Spinal cord (tissue), 10 donors: Measurements from ENCODE around the gene CYREN. TPM values are rescaled to one million over a fixed set of nuclear protein-coding genes. Genes with fewer than 3 reads are reported as not detected.

ENCODE experiments used
- DNase-seq, 6 donors: peaks; one replicate each; pipeline versions ENCODE4 v3.0.0 to v3.0.0-alpha.2; 2013 to 2015; ENCODE audit warnings: low spot score in 6 of 6, low read depth in 4 of 6
- H3K27ac ChIP-seq: one replicate; pipeline ENCODE4 v1.5.1; 2013; ENCODE audit warnings: low read depth, low read length, control low read depth
- H3K27me3 ChIP-seq: one replicate; pipeline ENCODE4 v1.6.1; 2013; ENCODE audit warnings: low read length; ENCODE audit not compliant: control insufficient read depth, insufficient read depth
- H3K36me3 ChIP-seq: one replicate; pipeline ENCODE4 v1.6.1; 2013; ENCODE audit warnings: low read length; ENCODE audit not compliant: control insufficient read depth, insufficient read depth
- H3K4me1 ChIP-seq: one replicate; pipeline ENCODE4 v1.6.1; 2013; ENCODE audit warnings: low read length; ENCODE audit not compliant: control insufficient read depth, insufficient read depth
- H3K4me3 ChIP-seq: one replicate; pipeline ENCODE4 v1.5.1; 2013; ENCODE audit warnings: low read depth, low read length, control low read depth
- H3K9me3 ChIP-seq: one replicate; pipeline ENCODE4 v1.6.1; 2013; ENCODE audit warnings: low read length; ENCODE audit not compliant: control insufficient read depth, insufficient read depth
- WGBS: methylation state at CpG from one replicate; pipeline ENCODE4 v1.1.5; 2013; ENCODE audit warnings: missing lambda C conversion rate; ENCODE audit not compliant: insufficient coverage; 5-methylcytosine and 5-hydroxymethylcytosine counted together
- polyA plus RNA-seq, 2 donors: library from polyadenylated mRNA; unstranded; fragments of 120-200 nt; gene quantifications; one replicate each; pipeline ENCODE4 v1.2.1, GENCODE V29; 2013; ENCODE audit not compliant: insufficient read length in 2 of 2
- total RNA-seq, 2 donors: library from RNA; depleted of rRNA in 1 of 2; stranded (reverse); fragments of 120-200 nt in 1 of 2; fragments of >200 nt in 1 of 2; gene quantifications; one replicate each; pipeline versions ENCODE4 v1.2.3 to v1.2.4, GENCODE V29; 2013 to 2014
- donor health status: healthy.

The CYREN gene
- total and polyA plus RNA-seq, 4 donors, result 23.7 to 51.8 (median 29.3) TPM

DNA sequence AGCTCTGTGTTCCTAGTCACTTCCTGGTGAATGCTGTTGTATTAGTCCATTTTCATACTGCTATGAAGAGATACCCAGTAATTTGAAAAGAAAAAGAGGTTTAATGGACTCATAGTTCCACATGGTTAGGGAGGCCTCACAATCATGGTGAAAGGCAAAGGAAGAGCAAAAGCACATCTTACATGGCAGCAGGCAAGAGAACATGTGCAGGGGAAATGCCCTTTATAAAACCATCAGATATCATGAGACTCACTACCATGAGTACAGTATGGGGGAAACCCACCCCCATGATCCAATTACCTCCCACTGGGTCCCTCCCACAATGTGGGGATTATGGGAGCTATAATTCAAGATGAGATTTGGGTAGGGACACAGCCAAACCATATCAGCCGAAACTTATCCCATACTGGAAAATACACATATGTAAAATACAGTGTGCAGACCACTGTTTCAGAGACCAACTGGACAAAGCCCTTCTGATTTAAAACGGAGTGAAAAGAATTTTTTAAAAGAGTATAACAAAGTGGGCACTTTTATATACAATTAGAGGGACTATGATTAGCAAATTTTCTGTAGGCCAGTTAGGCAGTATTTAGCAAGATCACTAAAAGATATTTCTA lies 8.0 kb downstream of the CYREN start:
- Histone ChIP-seq H3K4me3 (no peak overlapping the region), H3K36me3 (peaks cover 36% of the 10 kb centered on the region), H3K4me1 (peaks cover 16% of the 10 kb centered on the region), H3K9me3 (no peaks in the 10 kb centered on the region), H3K27ac (no peak overlapping the region), H3K27me3 (no peaks in the 10 kb centered on the region)
- no CpG with 5 or more reads among the region's 2 CpGs for WGBS
- no peak for DNase-seq

DNA sequence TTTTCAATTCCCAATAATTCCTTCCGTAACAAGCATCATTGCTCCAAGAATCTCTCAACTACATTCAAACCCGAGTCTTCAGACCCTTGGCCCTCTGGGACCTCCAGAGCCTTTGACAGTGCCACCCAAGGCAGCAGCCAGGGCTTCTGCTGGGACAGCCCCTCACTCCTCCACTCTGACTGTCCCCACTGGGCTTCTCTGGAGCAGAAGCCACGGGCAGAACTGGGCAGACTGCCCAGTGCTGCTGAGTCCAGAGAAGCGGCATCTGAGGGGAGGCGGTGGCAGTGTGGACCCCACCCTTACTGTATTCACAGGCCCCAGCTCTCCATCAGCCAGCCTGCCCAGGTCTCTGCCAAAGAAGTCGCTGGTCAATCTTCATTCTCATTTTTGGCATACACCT lies 8.8 kb downstream of the CYREN start:
- 83% methylated on average over 6 of the region's 6 CpGs for WGBS
- no peak for DNase-seq
- H3K4me3 ChIP-seq, result no peak overlapping the region
- no peaks in the 10 kb centered on the region for H3K27me3 ChIP-seq
- H3K4me1 ChIP-seq, result peaks cover 16% of the 10 kb centered on the region
- peaks cover 27% of the 10 kb centered on the region for H3K36me3 ChIP-seq
- no peaks in the 10 kb centered on the region for H3K9me3 ChIP-seq
- H3K27ac ChIP-seq, result no peak overlapping the region

DNA sequence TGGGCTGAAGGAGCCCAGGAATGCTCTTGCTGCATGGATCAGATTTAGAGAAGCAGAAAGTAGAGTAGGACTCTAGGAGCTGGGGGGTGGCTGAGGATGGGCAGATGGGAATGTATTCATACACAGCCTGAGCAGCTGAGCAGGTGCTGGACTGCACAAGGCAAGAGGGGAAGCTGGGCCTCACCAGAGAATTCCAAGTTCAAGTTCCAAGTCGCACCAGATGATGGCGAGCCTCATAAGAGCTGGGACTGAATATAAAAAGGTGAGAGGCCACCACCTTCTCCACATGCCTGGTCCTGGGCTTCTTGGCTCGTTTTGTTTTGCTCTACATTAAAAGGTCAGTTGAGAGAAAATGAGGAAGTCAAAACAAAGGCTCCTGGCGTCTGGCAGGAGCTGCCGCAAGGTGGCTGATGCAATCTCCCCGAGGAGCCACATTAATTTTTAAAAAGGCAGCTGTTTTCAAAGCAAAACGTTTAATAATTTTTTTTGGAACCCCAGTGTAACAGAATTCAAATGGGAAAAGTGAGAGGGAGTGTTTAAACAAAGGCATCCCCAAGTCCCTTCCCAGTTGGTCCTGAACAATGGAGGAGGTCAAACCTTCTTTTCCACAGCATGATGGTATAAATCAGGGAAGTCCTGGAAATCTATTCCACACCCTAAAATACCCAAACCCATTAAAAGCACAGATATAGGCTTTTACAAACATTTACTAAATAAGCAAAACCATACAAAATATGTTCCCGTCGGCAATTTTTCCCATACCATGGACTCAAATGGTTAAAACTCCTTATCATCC lies 9.5 kb downstream of the CYREN start:
- no peaks in the 10 kb centered on the region for H3K9me3 ChIP-seq
- peaks cover 21% of the 10 kb centered on the region for H3K36me3 ChIP-seq
- peaks cover 16% of the 10 kb centered on the region for H3K4me1 ChIP-seq
- DNase-seq, result peak in 1 of 6 donors; percentile 30
- H3K4me3 ChIP-seq, result no peak overlapping the region
- WGBS, result 84% methylated on average over 5 of the region's 9 CpGs
- no peak overlapping the region for H3K27ac ChIP-seq
- no peaks in the 10 kb centered on the region for H3K27me3 ChIP-seq

DNA sequence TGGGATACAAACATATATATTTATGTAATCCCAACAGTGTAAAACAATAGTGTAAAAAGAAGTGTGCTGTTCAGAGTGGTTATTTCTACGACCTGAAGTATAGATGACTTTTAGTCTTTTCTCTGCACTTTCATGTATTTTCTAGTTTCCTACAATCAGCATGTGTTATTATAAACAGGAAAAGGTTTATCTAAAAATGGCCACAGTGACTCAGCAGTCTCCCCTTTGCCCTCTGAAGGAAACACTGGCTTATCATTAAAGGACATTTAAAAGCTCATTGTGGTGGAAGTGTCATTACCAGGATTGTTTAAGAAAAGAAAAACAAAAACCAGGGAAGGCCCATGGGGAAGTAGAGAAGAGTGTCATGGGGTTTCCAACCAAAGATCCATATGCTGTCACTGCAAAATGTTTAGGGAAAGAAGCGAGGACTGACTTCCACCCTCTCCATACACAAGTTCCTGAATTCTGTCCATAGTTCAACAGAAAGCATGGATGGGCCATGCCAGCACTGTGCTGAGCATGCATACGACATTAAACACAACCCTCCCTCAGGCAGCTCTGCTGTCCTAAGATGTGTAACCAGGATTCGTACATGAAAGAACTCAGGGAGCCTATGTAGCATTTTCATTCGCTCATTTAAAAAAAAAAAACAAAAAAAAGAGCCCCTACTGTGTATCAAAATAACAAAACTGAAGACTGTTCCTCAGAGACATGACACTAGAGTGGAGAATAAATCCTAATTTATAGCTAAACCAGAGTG lies 10.2 kb downstream of the CYREN start:
- Histone ChIP-seq H3K4me3 (no peak overlapping the region), H3K27ac (no peak overlapping the region), H3K9me3 (peaks cover 3% of the 10 kb centered on the region), H3K4me1 (peaks cover 16% of the 10 kb centered on the region), H3K36me3 (peaks cover 17% of the 10 kb centered on the region), H3K27me3 (no peaks in the 10 kb centered on the region)
- no peak for DNase-seq
- 100% methylated on average over 1 of the region's 5 CpGs for WGBS

DNA sequence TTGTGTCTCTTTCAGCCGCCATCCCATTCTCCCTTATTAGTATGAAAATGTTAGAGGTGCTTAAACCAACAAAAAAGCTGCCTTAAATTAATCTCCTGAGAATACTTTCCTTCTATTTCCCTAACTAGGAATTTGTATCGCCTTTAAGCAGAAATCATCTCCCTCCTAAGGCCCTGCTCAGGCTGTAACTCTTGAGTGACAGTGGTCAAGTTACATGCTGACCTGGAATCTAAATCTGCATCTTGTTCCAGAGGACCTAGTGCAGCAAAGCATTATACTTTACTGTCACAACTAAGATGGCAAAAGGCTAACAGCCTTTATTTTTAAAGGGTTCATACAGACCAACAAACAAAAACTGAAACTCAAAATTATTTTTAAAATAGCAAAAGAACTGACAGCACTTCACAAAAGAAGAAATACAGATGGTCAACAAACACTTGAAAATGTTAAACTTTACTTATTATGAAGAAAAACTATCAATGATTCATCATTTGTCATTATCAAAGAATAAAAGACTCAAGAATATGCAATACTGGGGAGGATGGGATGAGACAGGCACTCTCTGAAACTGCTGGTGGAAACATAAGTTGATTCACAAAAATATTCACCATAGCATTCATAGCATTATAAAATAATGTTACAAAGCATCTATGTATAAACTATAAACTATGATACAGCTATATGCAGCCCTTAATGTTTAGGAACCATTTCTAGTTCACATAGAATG lies 11.0 kb downstream of the CYREN start:
- no peaks in the 10 kb centered on the region for H3K27me3 ChIP-seq
- H3K4me3 ChIP-seq, result no peak overlapping the region
- WGBS, result 90% methylated on average over 1 of the region's 2 CpGs
- H3K36me3 ChIP-seq, result peaks cover 12% of the 10 kb centered on the region
- H3K27ac ChIP-seq, result no peak overlapping the region
- no peak for DNase-seq
- H3K4me1 ChIP-seq, result peaks cover 14% of the 10 kb centered on the region
- peaks cover 6% of the 10 kb centered on the region for H3K9me3 ChIP-seq

DNA sequence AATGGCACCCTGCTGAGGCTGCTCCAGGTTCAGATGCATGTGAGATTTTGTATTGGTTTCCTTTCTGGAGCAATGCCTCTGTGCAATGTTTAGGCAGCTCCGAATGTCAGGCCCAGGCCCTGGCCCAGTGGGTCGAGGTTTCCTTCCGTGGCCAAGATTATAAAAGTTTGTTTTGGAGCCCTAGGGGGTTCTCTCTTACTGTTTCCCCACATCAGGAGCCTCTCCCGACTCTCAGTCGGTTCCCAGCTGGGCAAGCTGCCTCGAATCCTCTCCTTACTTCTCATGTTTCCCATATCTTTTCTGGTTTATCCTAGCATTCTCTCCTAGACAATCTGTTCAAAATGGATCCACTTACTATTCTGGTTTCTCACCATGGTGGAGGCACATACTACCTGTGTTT lies 11.6 kb downstream of the CYREN start:
- WGBS, result 82% methylated on average over 4 of the region's 6 CpGs
- no peak for DNase-seq
- Histone ChIP-seq H3K27me3 (no peaks in the 10 kb centered on the region), H3K27ac (peak overlapping the region; percentile 38), H3K36me3 (peaks cover 8% of the 10 kb centered on the region), H3K9me3 (peaks cover 6% of the 10 kb centered on the region), H3K4me3 (no peak overlapping the region), H3K4me1 (peaks cover 14% of the 10 kb centered on the region)

DNA sequence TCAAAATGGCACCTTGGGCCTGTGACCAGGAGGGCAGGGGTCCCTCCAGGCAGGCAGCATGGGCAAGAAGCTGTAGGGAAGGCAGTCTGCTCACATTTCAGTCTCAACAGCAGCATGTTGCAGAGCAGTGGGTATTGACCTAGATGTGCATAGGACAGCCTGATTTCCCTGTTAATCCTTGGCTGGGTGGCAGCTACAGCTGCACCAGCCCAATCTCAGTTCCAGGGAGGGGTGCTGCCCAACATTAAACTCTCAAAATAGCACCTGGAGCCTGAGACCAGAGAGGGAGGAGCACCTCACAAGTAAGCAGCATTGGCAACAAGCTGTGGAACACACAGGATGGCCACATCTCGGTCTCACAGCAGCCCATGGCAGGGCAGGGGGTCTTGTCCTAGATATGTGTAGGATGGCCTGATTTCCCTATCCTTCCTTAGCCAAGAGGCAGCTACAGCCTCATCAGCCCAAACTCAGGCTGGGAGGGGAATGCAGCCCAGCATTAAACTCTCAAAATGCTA lies 12.3 kb downstream of the CYREN start:
- no peak overlapping the region for H3K4me3 ChIP-seq
- H3K27me3 ChIP-seq, result no peaks in the 10 kb centered on the region
- no peak for DNase-seq
- H3K9me3 ChIP-seq, result peaks cover 6% of the 10 kb centered on the region
- WGBS, result no CpG with 5 or more reads among the region's 1 CpG
- peaks cover 14% of the 10 kb centered on the region for H3K4me1 ChIP-seq
- H3K27ac ChIP-seq, result peak overlapping the region; percentile 38
- peaks cover 6% of the 10 kb centered on the region for H3K36me3 ChIP-seq

DNA sequence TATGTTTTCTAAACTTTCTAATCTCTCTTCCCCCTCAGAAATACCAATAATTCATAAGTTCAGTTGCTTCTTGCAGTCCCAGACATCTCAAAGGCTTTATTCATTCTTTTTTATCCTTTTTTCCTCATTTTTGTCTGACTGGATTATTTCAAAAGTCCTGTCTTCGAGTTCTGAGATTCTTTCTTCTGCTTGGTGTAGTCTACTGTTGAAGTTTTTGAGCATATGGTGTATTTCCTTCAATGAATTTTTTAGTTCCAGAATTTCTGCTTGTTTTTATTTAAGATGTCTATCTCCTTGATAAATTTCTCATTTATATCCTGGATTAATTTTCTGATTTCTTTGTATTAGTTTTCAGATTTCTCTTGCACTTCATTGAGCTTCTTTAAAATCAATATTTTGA lies 14.2 kb downstream of the CYREN start:
- Histone ChIP-seq H3K9me3 (peaks cover 6% of the 10 kb centered on the region), H3K36me3 (peaks cover 3% of the 10 kb centered on the region), H3K27ac (no peak overlapping the region), H3K4me3 (no peak overlapping the region), H3K4me1 (peaks cover 10% of the 10 kb centered on the region), H3K27me3 (no peaks in the 10 kb centered on the region)
- no peak for DNase-seq
- no CpG with 5 or more reads among the region's 1 CpG for WGBS

DNA sequence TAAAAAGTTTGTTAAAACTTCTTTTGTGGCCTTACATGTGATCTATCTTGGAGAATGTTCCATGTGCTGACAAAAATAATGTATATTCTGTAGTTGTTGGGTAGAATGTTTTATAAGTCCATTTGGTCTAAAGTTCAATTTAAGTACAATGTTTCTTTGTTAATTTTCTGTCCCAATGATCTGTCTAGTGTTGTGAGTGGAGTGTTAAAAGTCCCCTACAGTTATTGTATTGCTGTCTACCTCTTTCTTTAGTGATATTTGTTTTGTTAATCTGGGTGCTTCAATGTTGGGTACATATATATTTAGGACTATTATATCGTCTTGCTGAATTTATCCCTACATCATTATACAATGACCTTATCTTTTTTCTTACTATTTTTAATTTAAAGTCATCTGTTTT lies 15.8 kb downstream of the CYREN start:
- Histone ChIP-seq H3K36me3 (peaks cover 3% of the 10 kb centered on the region), H3K4me3 (no peak overlapping the region), H3K4me1 (peaks cover 10% of the 10 kb centered on the region), H3K9me3 (peaks cover 6% of the 10 kb centered on the region), H3K27me3 (no peaks in the 10 kb centered on the region), H3K27ac (no peak overlapping the region)
- no peak for DNase-seq
- WGBS, result no CpG with 5 or more reads among the region's 1 CpG
